Measurements from ENCODE around the gene DNAH9. TPM values are rescaled to one million over a fixed set of nuclear protein-coding genes. Genes with fewer than 3 reads are reported as not detected.

DNAH9 gene
- total and polyA plus RNA-seq, 2 of the 8 experiments (the other 6 are each of a cell fraction or from before 2014, with no cell fraction given) = 0.21 to 0.86 TPM

GRCh38 chr17:11690681-11691080 is 92.4 kb downstream of the DNAH9 start:
- H4K91ac ChIP-seq (replicated peaks; ENCODE audit: insufficient read length, low read length) = no peak overlapping the region
- H3K79me2 ChIP-seq (ENCODE audit: control insufficient read depth in 1 of 2, insufficient read depth in 2 of 2, low read length in 2 of 2) = no peaks in the 10 kb centered on the region
- H4K20me1 ChIP-seq (replicated peaks in 1 of 2; ENCODE audit: control insufficient read depth in 1 of 2, insufficient read depth in 2 of 2, low read length in 2 of 2) = no peaks in the 10 kb centered on the region
- no peak overlapping the region for H4K8ac ChIP-seq (ENCODE audit: extremely low read depth, insufficient read depth, low read length)
- no peaks in the 10 kb centered on the region for H3K23me2 ChIP-seq (ENCODE audit: low read depth, low read length)
- H3K27ac ChIP-seq (ENCODE audit: low read depth, low read length) = no peak overlapping the region
- CTCF ChIA-PET (ENCODE audit: partially characterized antibody) = interaction anchor here (0.7 to 1.6 kb wide), 5 partner anchors 46 to 812 kb away, joined by 3 to 4 read pairs (median 3); no protein-coding TSS in a partner anchor
- no peak overlapping the region for H2BK5ac ChIP-seq (ENCODE audit: low read depth, low read length)
- no peaks in the 10 kb centered on the region for H3K27me3 ChIP-seq (replicated peaks in 1 of 4; ENCODE audit: control insufficient read depth in 3 of 4, extremely low read depth in 1 of 4, insufficient read depth in 3 of 4, low read length in 3 of 4)
- H2AFZ ChIP-seq (ENCODE audit: low read length) = no peak overlapping the region
- H3K9me3 ChIP-seq (ENCODE audit: insufficient read depth in 2 of 2, low read depth in 1 of 2, low read length in 1 of 2) = no peaks in the 10 kb centered on the region
- H3K56ac ChIP-seq (replicated peaks; ENCODE audit: insufficient read length, low read depth, low read length) = no peak overlapping the region
- H3K79me1 ChIP-seq (ENCODE audit: low read depth, low read length) = no peaks in the 10 kb centered on the region
- H3K18ac ChIP-seq (ENCODE audit: extremely low read depth, low read length) = no peak overlapping the region
- H3K4me1 ChIP-seq (replicated peaks in 1 of 4; ENCODE audit: control insufficient read depth in 3 of 4, insufficient read depth in 4 of 4, low read length in 3 of 4) = no peaks in the 10 kb centered on the region
- no peak overlapping the region for H2BK120ac ChIP-seq (replicated peaks; ENCODE audit: low read depth, low read length)
- no peaks in the 10 kb centered on the region for H3K36me3 ChIP-seq (ENCODE audit: control insufficient read depth in 2 of 4, insufficient read depth in 4 of 4, low read length in 3 of 4)
- no peak for DNase-seq (ENCODE audit: low read depth in 1 of 2, low spot score in 2 of 2)
- H3K14ac ChIP-seq (ENCODE audit: insufficient read length) = no peak overlapping the region
- no peak overlapping the region for H3K4me2 ChIP-seq (ENCODE audit: insufficient read depth in 1 of 2, low read depth in 2 of 2, low read length in 2 of 2)
- H3K9ac ChIP-seq (replicated peaks in 1 of 4; ENCODE audit: extremely low read depth in 1 of 4, low read depth in 3 of 4, low read length in 3 of 4) = no peak overlapping the region
- no peak for FAIRE-seq
- POLR2A ChIA-PET (ENCODE audit: partially characterized antibody) = no interaction called here
- no peak overlapping the region for H4K5ac ChIP-seq (ENCODE audit: insufficient read length, low read depth, low read length)
- no peak overlapping the region for H2AK5ac ChIP-seq (ENCODE audit: low read depth, low read length)
- H3K23ac ChIP-seq (ENCODE audit: insufficient read length) = no peak overlapping the region
- TF ChIP-seq EGR1 (IDR thresholded peaks at IDR 0.05; ENCODE audit: borderline replicate concordance, low read depth, low read length) = no peak
- TF ChIP-seq NRF1 (IDR thresholded peaks at IDR 0.05; ENCODE audit: low read depth, low read length) = no peak
- no peak for TF ChIP-seq SIN3A (conservative IDR thresholded peaks at IDR 0.05 in 1 of 2, IDR thresholded peaks at IDR 0.05 in 1 of 2; ENCODE audit: low read depth in 1 of 2, low read length in 2 of 2)
- no peak for TF ChIP-seq KDM5A (IDR thresholded peaks at IDR 0.05; ENCODE audit: low read length)
- no peak for TF ChIP-seq GABPA (IDR thresholded peaks at IDR 0.05; ENCODE audit: borderline replicate concordance, insufficient read depth, low read length)
- no peak for TF ChIP-seq CBX8 (IDR thresholded peaks at IDR 0.05; ENCODE audit: borderline replicate concordance, low read depth, low read length)
- TF ChIP-seq TBP (IDR thresholded peaks at IDR 0.05; ENCODE audit: low read depth, low read length) = no peak
- TF ChIP-seq CREB1 (IDR thresholded peaks at IDR 0.05) = no peak
- no peak for TF ChIP-seq CBX5 (IDR thresholded peaks at IDR 0.05; ENCODE audit: low read depth, low read length)
- no peak for TF ChIP-seq POLR2AphosphoS5 (IDR thresholded peaks at IDR 0.05; ENCODE audit: low read depth, low read length)
- TF ChIP-seq CHD1 (IDR thresholded peaks at IDR 0.05; ENCODE audit: low read depth, low read length) = no peak
- H2BK20ac ChIP-seq (ENCODE audit: low read length) = no peak overlapping the region
- H2BK12ac ChIP-seq (ENCODE audit: low read depth, low read length) = no peak overlapping the region
- no peak overlapping the region for H3K4ac ChIP-seq (replicated peaks; ENCODE audit: insufficient read length, low read depth, low read length)
- no peak overlapping the region for H3K4me3 ChIP-seq (ENCODE audit: extremely low read depth in 1 of 4, insufficient read depth in 2 of 4, low read depth in 3 of 4, low read length in 4 of 4)
- 92% methylated on average over 5 of the region's 5 CpGs; no CpG with 5 or more reads in 1 of the 2 experiments for WGBS, 2 experiments (ENCODE audit: extremely low coverage in 1 of 2, insufficient coverage in 1 of 2, insufficient read length in 1 of 2, insufficient replicate concordance in 2 of 2, low coverage in 1 of 2, low lambda C conversion rate in 2 of 2, missing lambda C conversion rate in 1 of 2)
- H2BK15ac ChIP-seq (ENCODE audit: low read length) = no peak overlapping the region

All from H1 (cell line).